H9 (cell line): ENCODE data around the gene NLRX1. TPM values are rescaled to one million over a fixed set of nuclear protein-coding genes. Genes with fewer than 3 reads are reported as not detected.

ENCODE experiments used
- DNase-seq: peaks from one replicate; pipeline ENCODE4 v3.0.0-alpha.2; 2017
- H2AFZ ChIP-seq: one replicate; pipeline ENCODE4 v1.6.1; 2013; ENCODE audit warnings: mild to moderate bottlenecking, low read length, control low read depth, moderate library complexity
- H2AK5ac ChIP-seq: 2 replicates; pipeline ENCODE4 v1.6.1; 2013; ENCODE audit warnings: low read length, control low read depth, mixed read lengths; ENCODE audit not compliant: insufficient read length
- H2BK120ac ChIP-seq: one replicate; pipeline ENCODE4 v1.6.1; 2013; ENCODE audit warnings: low read depth, mild to moderate bottlenecking, low read length, control low read depth, inconsistent platforms; ENCODE audit not compliant: poor library complexity, severe bottlenecking
- H2BK12ac ChIP-seq: 2 replicates; pipeline ENCODE4 v1.6.1; 2013; ENCODE audit warnings: low read length, control low read depth, mixed read lengths, low read depth; ENCODE audit not compliant: insufficient read length
- H2BK15ac ChIP-seq: 2 replicates; pipeline ENCODE4 v1.6.1; 2013; ENCODE audit warnings: low read depth, low read length, control low read depth
- H2BK20ac ChIP-seq: one replicate; pipeline ENCODE4 v1.6.1; 2013; ENCODE audit warnings: low read depth, mild to moderate bottlenecking, low read length, control low read depth, inconsistent platforms; ENCODE audit not compliant: poor library complexity, severe bottlenecking
- H2BK5ac ChIP-seq: 2 replicates; pipeline ENCODE4 v1.6.1; 2013; ENCODE audit warnings: low read length, control low read depth, mixed read lengths; ENCODE audit not compliant: insufficient read length
- H3K14ac ChIP-seq: 2 replicates; pipeline ENCODE4 v1.6.1; 2013; ENCODE audit warnings: low read length, control low read depth; ENCODE audit not compliant: insufficient read depth
- H3K18ac ChIP-seq: 2 replicates; pipeline ENCODE4 v1.6.1; 2013; ENCODE audit warnings: low read depth, mild to moderate bottlenecking, mixed read lengths, low read length, control low read depth; ENCODE audit not compliant: insufficient read length
- H3K23ac ChIP-seq: 2 replicates; pipeline ENCODE4 v1.6.1; 2013; ENCODE audit warnings: low read length, control low read depth, mixed read lengths, low read depth; ENCODE audit not compliant: insufficient read length
- H3K23me2 ChIP-seq: 2 replicates; pipeline ENCODE4 v1.6.1; 2013; ENCODE audit warnings: low read depth, mild to moderate bottlenecking, mixed read lengths, low read length, control low read depth; ENCODE audit not compliant: insufficient read length, poor library complexity, severe bottlenecking
- H3K27ac ChIP-seq: 2 replicates; pipeline ENCODE4 v1.5.1; 2013; ENCODE audit warnings: low read length, control low read depth, mixed read lengths, low read depth; ENCODE audit not compliant: insufficient read length
- H3K27me3 ChIP-seq: 2 replicates; pipeline ENCODE4 v1.6.1; 2013; ENCODE audit warnings: low read length, control low read depth, inconsistent platforms; ENCODE audit not compliant: insufficient read depth
- H3K4ac ChIP-seq: 2 replicates; pipeline ENCODE4 v1.6.1; 2013; ENCODE audit warnings: low read depth, mild to moderate bottlenecking, control low read depth, inconsistent platforms, low read length, moderate library complexity
- H3K4me1 ChIP-seq: 2 replicates; pipeline ENCODE4 v1.6.1; 2013; ENCODE audit warnings: low read length, control low read depth, inconsistent platforms; ENCODE audit not compliant: insufficient read depth
- H3K4me2 ChIP-seq: 2 replicates; pipeline ENCODE4 v1.6.1; 2013; ENCODE audit warnings: low read length, control low read depth, mixed read lengths; ENCODE audit not compliant: insufficient read length, insufficient read depth
- H3K56ac ChIP-seq: 2 replicates; pipeline ENCODE4 v1.6.1; 2013; ENCODE audit warnings: low read depth, mild to moderate bottlenecking, mixed read lengths, low read length, control low read depth; ENCODE audit not compliant: insufficient read length
- H3K79me1 ChIP-seq: 2 replicates; pipeline ENCODE4 v1.6.1; 2013; ENCODE audit warnings: low read depth, mild to moderate bottlenecking, moderate library complexity, low read length, control low read depth, inconsistent platforms; ENCODE audit not compliant: insufficient read depth, poor library complexity, severe bottlenecking
- H3K79me2 ChIP-seq: 2 replicates; pipeline ENCODE4 v1.6.1; 2013; ENCODE audit warnings: low read length, control low read depth, inconsistent platforms; ENCODE audit not compliant: insufficient read depth
- H3K9ac ChIP-seq: 2 replicates; pipeline ENCODE4 v1.6.1; 2013; ENCODE audit warnings: low read length, control low read depth, mixed read lengths; ENCODE audit not compliant: insufficient read length; ENCODE audit errors: extremely low read depth
- H3K9me3 ChIP-seq: one replicate; pipeline ENCODE4 v1.6.1; 2013; ENCODE audit warnings: low read depth, low read length, inconsistent platforms; ENCODE audit not compliant: control insufficient read depth
- H3T11ph ChIP-seq: one replicate; pipeline ENCODE4 v1.6.1; 2013; ENCODE audit warnings: mild to moderate bottlenecking, low read length, control low read depth, inconsistent platforms
- H4K20me1 ChIP-seq: one replicate; pipeline ENCODE4 v1.6.1; 2013; ENCODE audit not compliant: control insufficient read depth, insufficient read length, insufficient read depth
- H4K5ac ChIP-seq: 2 replicates; pipeline ENCODE4 v1.6.1; 2013; ENCODE audit warnings: low read depth, mild to moderate bottlenecking, mixed read lengths, low read length, control low read depth; ENCODE audit not compliant: insufficient read length
- H4K8ac ChIP-seq: replicated peaks from 2 replicates; pipeline ENCODE4 v1.6.1; 2013; ENCODE audit warnings: low read length, control low read depth, mixed read lengths, low read depth; ENCODE audit not compliant: insufficient read length
- H4K91ac ChIP-seq: 2 replicates; pipeline ENCODE4 v1.6.1; 2013; ENCODE audit warnings: low read depth, mild to moderate bottlenecking, moderate library complexity, mixed read lengths, low read length, control low read depth; ENCODE audit not compliant: insufficient read length
- H3K27ac Mint-ChIP-seq, 3 experiments: 2 replicates in 2 of 3; 3 replicates in 1 of 3; pipeline ENCODE4 v1.8.0; 2020 to 2021; ENCODE audit warnings: mixed read lengths in 3 of 3, mild to moderate bottlenecking in 1 of 3, moderate library complexity in 1 of 3
- H3K27me3 Mint-ChIP-seq: 2 replicates; pipeline ENCODE4 v1.8.0; 2021; ENCODE audit warnings: low read depth, mild to moderate bottlenecking, moderate library complexity, mixed read lengths
- H3K36me3 Mint-ChIP-seq, 3 experiments: 2 replicates in 2 of 3; 3 replicates in 1 of 3; pipeline ENCODE4 v1.8.0; 2020 to 2021; ENCODE audit warnings: low read depth in 3 of 3, mixed read lengths in 3 of 3; ENCODE audit not compliant: insufficient read depth in 1 of 3
- H3K4me1 Mint-ChIP-seq, 2 experiments: 2 replicates each; pipeline ENCODE4 v1.8.0; 2020; ENCODE audit warnings: mixed read lengths in 2 of 2
- H3K4me3 Mint-ChIP-seq, 2 experiments: 2 replicates in 1 of 2; 3 replicates in 1 of 2; pipeline ENCODE4 v1.8.0; 2020 to 2021; ENCODE audit warnings: mild to moderate bottlenecking in 2 of 2, mixed read lengths in 2 of 2, moderate library complexity in 1 of 2
- H3K9me3 Mint-ChIP-seq, 2 experiments: 2 replicates in 1 of 2; 3 replicates in 1 of 2; pipeline ENCODE4 v1.8.0; 2020; ENCODE audit warnings: mild to moderate bottlenecking in 2 of 2, mixed read lengths in 2 of 2, moderate library complexity in 1 of 2
- CTCF ChIP-seq: fragments of 200-600 bp; sonication (generic); conservative IDR thresholded peaks from 3 replicates; pipeline ENCODE4 v1.8.0; 2021; ENCODE audit warnings: antibody characterized with exemption, mild to moderate bottlenecking
- WGBS: extraction: QIAGEN DNeasy Blood & Tissue Kit; methylation state at CpG from one replicate; pipeline ENCODE4 v1.1.7; 2013; ENCODE audit warnings: missing lambda C conversion rate, low lambda C conversion rate, mixed read lengths; ENCODE audit not compliant: insufficient read length; ENCODE audit errors: extremely low coverage; 5-methylcytosine and 5-hydroxymethylcytosine counted together
- total RNA-seq: library from RNA; stranded (reverse); gene quantifications from 2 replicates; pipeline ENCODE4 v1.2.1, GENCODE V29; 2021

The NLRX1 gene
- total RNA-seq, 1 experiment from 2014 or later = 18.2 TPM

GRCh38 chr11:119196833-119197483 lies 28.4 kb downstream of the NLRX1 start:
- no peaks in the 10 kb centered on the region for H3K79me2 ChIP-seq
- H3K23me2 ChIP-seq = no peaks in the 10 kb centered on the region
- no peaks in the 10 kb centered on the region for H3K36me3 Mint-ChIP-seq
- H2BK5ac ChIP-seq = no peak overlapping the region
- peak; percentile 90 for TF ChIP-seq CTCF
- no peak overlapping the region for H2BK12ac ChIP-seq
- H2AFZ ChIP-seq = no peak overlapping the region
- no peak overlapping the region for H2BK120ac ChIP-seq
- no peaks in the 10 kb centered on the region for H3K79me1 ChIP-seq
- no peaks in the 10 kb centered on the region; the same call in 1 of the 2 replicates for H3K27me3 Mint-ChIP-seq
- no peaks in the 10 kb centered on the region; a peak in 1 of 5 replicates for H3K9me3 Mint-ChIP-seq
- no peak overlapping the region for H2BK15ac ChIP-seq
- no peak overlapping the region for H4K91ac ChIP-seq
- no peak overlapping the region for H2BK20ac ChIP-seq
- H3K18ac ChIP-seq = peak overlapping the region; percentile 60
- no CpG with 5 or more reads among the region's 5 CpGs for WGBS
- H4K5ac ChIP-seq = no peak overlapping the region
- no peak overlapping the region for H3T11ph ChIP-seq
- no peaks in the 10 kb centered on the region for H3K9me3 ChIP-seq
- H3K14ac ChIP-seq = no peak overlapping the region
- H4K20me1 ChIP-seq = no peaks in the 10 kb centered on the region
- peaks cover 2% of the 10 kb centered on the region; the same call in 1 of the 2 replicates for H3K4me1 ChIP-seq
- no peak overlapping the region for H3K9ac ChIP-seq
- no peak overlapping the region for H2AK5ac ChIP-seq
- no peak overlapping the region for H4K8ac ChIP-seq
- H3K4me1 Mint-ChIP-seq = peaks cover 21 to 34% of the 10 kb centered on the region in 2 experiments
- H3K27me3 ChIP-seq = no peaks in the 10 kb centered on the region
- no peak overlapping the region for H3K56ac ChIP-seq
- no peak overlapping the region for H3K4ac ChIP-seq
- no peak overlapping the region; a peak in 2 of 7 replicates for H3K27ac Mint-ChIP-seq
- H3K23ac ChIP-seq = no peak overlapping the region
- H3K27ac ChIP-seq = no peak overlapping the region
- peak; percentile 73 for DNase-seq
- H3K4me2 ChIP-seq = no peak overlapping the region
- no peak overlapping the region for H3K4me3 Mint-ChIP-seq
